Measurements from ENCODE around the gene NPPA. TPM values are rescaled to one million over a fixed set of nuclear protein-coding genes. Genes with fewer than 3 reads are reported as not detected.

The NPPA gene
- total RNA-seq, 1 experiment from 2014 or later: not detected

- intact Hi-C loops (cut with micrococcal nuclease): no loop called here
- no peaks in the 10 kb centered on the region for H3K9me2 ChIP-seq (ENCODE audit: insufficient read depth)
- peaks cover 2 to 5% of the 10 kb centered on the region in 2 experiments; a peak in 2 of 4 replicates for H3K36me3 ChIP-seq (ENCODE audit: control insufficient read depth in 1 of 2, insufficient read depth in 2 of 2, low read length in 2 of 2)
- H3K27ac ChIP-seq (ENCODE audit: low read depth, low read length): peak overlapping the region; percentile 89
- DNase-seq (ENCODE audit: low read depth, low spot score) (no peak), ATAC-seq (peak; percentile 57)
- H3K9me3 ChIP-seq (ENCODE audit: control insufficient read depth in 1 of 2, insufficient read depth in 1 of 2, low read depth in 1 of 2, low read length in 2 of 2): no peaks in the 10 kb centered on the region
- RAD21 ChIA-PET (ENCODE audit: low non-redundant PET in 1 of 2, low total read pairs in 2 of 2, uncharacterized antibody in 2 of 2, unreplicated experiment in 2 of 2): no interaction called here
- TF ChIP-seq EZH2phosphoT487 (IDR thresholded peaks at IDR 0.05; ENCODE audit: borderline replicate concordance) (no peak), ZNF274 (IDR thresholded peaks at IDR 0.05; ENCODE audit: low read depth, low read length) (no peak), POLR2A (IDR thresholded peaks at IDR 0.05; ENCODE audit: borderline replicate concordance, extremely low read depth, insufficient read depth, insufficient read length) (peak; percentile 11), SP1 (IDR thresholded peaks at IDR 0.05; ENCODE audit: low read depth) (no peak), POLR2AphosphoS5 (IDR thresholded peaks at IDR 0.05; ENCODE audit: low read depth, low read length) (peak; percentile 50)
- H3K4me2 ChIP-seq (ENCODE audit: low read length): peak overlapping the region; percentile 94
- no peaks in the 10 kb centered on the region for H4K20me1 ChIP-seq (ENCODE audit: insufficient read depth)
- no peaks in the 10 kb centered on the region for H3K27me3 ChIP-seq (ENCODE audit: insufficient read depth, low read length)
- H3K9ac ChIP-seq (ENCODE audit: low read length): peak overlapping the region; percentile 61
- BruUV-seq (replicated peaks): TSS peak; percentile 57
- H3K4me3 ChIP-seq (replicated peaks in 1 of 2; ENCODE audit: low read depth in 1 of 2, low read length in 2 of 2): peak overlapping the region; percentile 58 to 77
- H2AFZ ChIP-seq (ENCODE audit: low read depth, low read length, poor library complexity, severe bottlenecking): no peak overlapping the region
- peaks cover 25 to 49% of the 10 kb centered on the region in 2 experiments for H3K4me1 ChIP-seq (ENCODE audit: control insufficient read depth in 1 of 2, insufficient read depth in 2 of 2, low read length in 2 of 2)
- POLR2A ChIA-PET: interaction anchor here (0.7 to 2.4 kb wide), 5 partner anchors 12 to 102 kb away, joined by 3 to 24 read pairs (median 4); no protein-coding TSS in a partner anchor
- peaks cover 15% of the 10 kb centered on the region for H3K79me2 ChIP-seq (ENCODE audit: insufficient read depth, low read length)
- CTCF ChIA-PET: interaction anchor here (0.8 to 1.5 kb wide), 2 partner anchors 22 to 32 kb away, joined by 3 to 4 read pairs; no protein-coding TSS in a partner anchor
These were observed 41.2 kb downstream of the NPPA start for GRCh38 chr1:11806307-11806936.

- POLR2A ChIA-PET: interaction anchor here (0.7 to 2.4 kb wide), 5 partner anchors 13 to 103 kb away, joined by 3 to 24 read pairs (median 4); no protein-coding TSS in a partner anchor
- ATAC-seq (peak; percentile 86), DNase-seq (ENCODE audit: low read depth, low spot score) (peak; percentile 97)
- Histone ChIP-seq H3K9me2 (ENCODE audit: insufficient read depth) (no peaks in the 10 kb centered on the region), H3K4me1 (ENCODE audit: control insufficient read depth in 1 of 2, insufficient read depth in 2 of 2, low read length in 2 of 2) (peaks cover 33 to 57% of the 10 kb centered on the region in 2 experiments), H3K79me2 (ENCODE audit: insufficient read depth, low read length) (peaks cover 15% of the 10 kb centered on the region), H2AFZ (ENCODE audit: low read depth, low read length, poor library complexity, severe bottlenecking) (no peak within 1 kb of the TSS), H3K36me3 (ENCODE audit: control insufficient read depth in 1 of 2, insufficient read depth in 2 of 2, low read length in 2 of 2) (peaks cover 2 to 5% of the 10 kb centered on the region in 2 experiments; a peak in 2 of 4 replicates), H3K27me3 (ENCODE audit: insufficient read depth, low read length) (no peaks in the 10 kb centered on the region), H3K4me2 (ENCODE audit: low read length) (peak within 1 kb of the TSS; percentile 94), H3K9ac (ENCODE audit: low read length) (peak within 1 kb of the TSS; percentile 61), H3K27ac (ENCODE audit: low read depth, low read length) (peak within 1 kb of the TSS; percentile 89), H3K9me3 (ENCODE audit: control insufficient read depth in 1 of 2, insufficient read depth in 1 of 2, low read depth in 1 of 2, low read length in 2 of 2) (no peaks in the 10 kb centered on the region), H3K4me3 (replicated peaks in 1 of 2; ENCODE audit: low read depth in 1 of 2, low read length in 2 of 2) (peak within 1 kb of the TSS; percentile 58 to 77), H4K20me1 (ENCODE audit: insufficient read depth) (no peaks in the 10 kb centered on the region)
- TF ChIP-seq YY1 (IDR thresholded peaks at IDR 0.05; ENCODE audit: extremely low read depth, insufficient replicate concordance, low read depth, low read length) (peak; percentile 92), ZBTB33 (IDR thresholded peaks at IDR 0.05; ENCODE audit: extremely low read depth, insufficient replicate concordance, low read length) (peak; percentile 13), JUND (IDR thresholded peaks at IDR 0.05) (no peak), POLR2AphosphoS5 (IDR thresholded peaks at IDR 0.05; ENCODE audit: low read depth, low read length) (peak; percentile 75), EZH2phosphoT487 (IDR thresholded peaks at IDR 0.05; ENCODE audit: borderline replicate concordance) (no peak), POLR2A (IDR thresholded peaks at IDR 0.05; ENCODE audit: borderline replicate concordance, extremely low read depth, insufficient read depth, insufficient read length) (peak; percentile 42)
- intact Hi-C loops (cut with micrococcal nuclease): no loop called here
- CTCF ChIA-PET: interaction anchor here (0.8 to 1.5 kb wide), 2 partner anchors 21 to 33 kb away, joined by 3 to 4 read pairs; no protein-coding TSS in a partner anchor
- no TSS peak for BruUV-seq (replicated peaks)
- RAD21 ChIA-PET (ENCODE audit: low non-redundant PET in 1 of 2, low total read pairs in 2 of 2, uncharacterized antibody in 2 of 2, unreplicated experiment in 2 of 2): no interaction called here
These were observed 41.9 kb downstream of the NPPA start, which contains the start of the genes CLCN6 and MTHFR for GRCh38 chr1:11805422-11806306. TSS of gene CLCN6 (plus strand) at chr1:11806191. CDS start at chr1:11806263, 72 bp downstream. TSS of gene MTHFR (minus strand) at chr1:11805964. CDS start at chr1:11803116, 2,848 bp downstream.
